Measurements from ENCODE around the gene ANK2.

- TF ChIP-seq POLR2AphosphoS5 (IDR thresholded peaks at IDR 0.05) (no peak), POLR2A (IDR thresholded peaks at IDR 0.05) (no peak), CTCF (IDR thresholded peaks at IDR 0.05) (no peak), EP300 (IDR thresholded peaks at IDR 0.05; ENCODE audit: low read depth) (no peak)
Measured at GRCh38 chr4:113080050-113080449, 30.6 kb downstream of the ANK2 start.
